SU-DHL-6 (cell line): ENCODE measurements around the gene RCAN1.

ENCODE experiments used
- H2AFZ ChIP-seq: fragments of 200-600 bp; sonication (generic); 2 replicates; pipeline ENCODE4 v1.6.1; 2014; ENCODE audit warnings: low read depth, mild to moderate bottlenecking, moderate library complexity, mixed read lengths, antibody characterized with exemption, low read length; ENCODE audit not compliant: severe bottlenecking
- H3F3A ChIP-seq: fragments of 200-600 bp; shearing (Covaris generic); 2 replicates; pipeline ENCODE4 v1.6.0; 2016; ENCODE audit warnings: antibody characterized with exemption, mild to moderate bottlenecking; ENCODE audit not compliant: insufficient read depth
- H3K27ac ChIP-seq: fragments of 200-600 bp; sonication (generic); 2 replicates; pipeline ENCODE4 v1.5.1; 2016; ENCODE audit warnings: low read depth, mild to moderate bottlenecking, low read length, moderate library complexity, mixed read lengths
- H3K27me3 ChIP-seq: fragments of 200-600 bp; sonication (generic), shearing (Covaris generic); 2 replicates; pipeline ENCODE4 v1.6.0; 2014; ENCODE audit warnings: mild to moderate bottlenecking, low read length
- H3K36me3 ChIP-seq: fragments of 200-600 bp; sonication (generic); 2 replicates; pipeline ENCODE4 v1.6.1; 2014; ENCODE audit warnings: mild to moderate bottlenecking, low read length, mixed read lengths
- H3K4me2 ChIP-seq: fragments of 300-600, 200-600 bp; shearing (Covaris generic), sonication (generic); 2 replicates; pipeline ENCODE4 v1.6.0; 2014; ENCODE audit warnings: low read length, low read depth, mild to moderate bottlenecking; ENCODE audit not compliant: poor library complexity, severe bottlenecking
- H3K4me3 ChIP-seq: fragments of 200-600 bp; sonication (generic); 2 replicates; pipeline ENCODE4 v1.5.1; 2014; ENCODE audit warnings: antibody characterized with exemption, low read length, mild to moderate bottlenecking, mixed read lengths; ENCODE audit not compliant: insufficient read depth, poor library complexity, severe bottlenecking
- H3K79me2 ChIP-seq: fragments of 200-600 bp; sonication (generic); 2 replicates; pipeline ENCODE4 v1.6.1; 2014; ENCODE audit warnings: mild to moderate bottlenecking, low read length, moderate library complexity; ENCODE audit not compliant: insufficient read depth
- H3K9ac ChIP-seq: fragments of 200-600 bp; sonication (generic); 2 replicates; pipeline ENCODE4 v1.7.0; 2014; ENCODE audit warnings: mild to moderate bottlenecking, low read length
- H3K9me2 ChIP-seq: fragments of 200-600 bp; sonication (generic); replicated peaks from 2 replicates; pipeline ENCODE4 v1.6.1; 2014; ENCODE audit warnings: low read length; ENCODE audit not compliant: insufficient read depth
- H3K9me3 ChIP-seq: fragments of 200-600 bp; sonication (generic); 2 replicates; pipeline ENCODE4 v1.6.1; 2014; ENCODE audit warnings: low read length, mixed read lengths; ENCODE audit not compliant: insufficient read depth
- H4K20me1 ChIP-seq: fragments of 200-600 bp; sonication (generic); 2 replicates; pipeline ENCODE4 v1.6.1; 2014; ENCODE audit warnings: low read depth, mild to moderate bottlenecking, antibody characterized with exemption, low read length, moderate library complexity, mixed read lengths
- EZH2phosphoT487 ChIP-seq: fragments of 200-600 bp; sonication (generic), shearing (Covaris generic); conservative IDR thresholded peaks from 2 replicates; pipeline ENCODE4 v1.6.1; 2018; ENCODE audit warnings: mild to moderate bottlenecking, antibody characterized with exemption, low read length, moderate library complexity, mixed read lengths
- TF ChIP-seq, protein P1 (sequence below): fragments of 200-600 bp; sonication (generic); IDR thresholded peaks from one replicate; pipeline ENCODE4 v1.5.1; 2017; ENCODE audit warnings: antibody characterized with exemption, mild to moderate bottlenecking, low read length, moderate library complexity; ENCODE audit not compliant: insufficient read depth, poor library complexity, severe bottlenecking

The RCAN1 gene

DNA sequence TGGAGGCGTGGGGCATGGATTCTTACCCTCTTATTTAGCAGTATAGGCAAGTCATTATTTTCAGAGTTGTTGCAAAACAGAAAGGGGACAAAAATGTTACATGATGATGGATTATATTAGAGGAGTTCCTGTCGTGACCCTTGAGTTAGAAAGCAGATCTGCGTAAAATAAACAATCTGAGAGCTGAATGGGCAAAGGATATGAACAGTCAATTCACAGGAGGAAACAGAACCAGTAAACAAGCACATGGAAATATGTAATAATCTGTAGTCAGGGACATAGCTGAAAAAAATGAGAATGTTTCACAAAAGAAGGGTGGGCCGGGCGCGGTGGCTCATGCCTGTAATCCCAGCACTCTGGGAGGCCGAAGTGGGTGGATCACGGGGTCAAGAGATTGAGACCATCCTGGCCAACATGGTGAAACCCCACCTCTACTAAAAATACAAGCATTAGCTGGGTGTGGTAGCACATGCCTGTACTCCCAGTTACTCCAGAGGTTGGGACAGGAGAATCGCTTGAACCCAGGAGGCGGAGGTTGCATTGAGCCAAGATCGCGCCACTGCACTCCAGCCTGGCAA lies 20.9 kb downstream of the RCAN1 start:
- Histone ChIP-seq H3K9ac (no peak overlapping the region), H3K9me3 (no peaks in the 10 kb centered on the region), H2AFZ (no peak overlapping the region), H3K4me3 (no peak overlapping the region), H3K9me2 (no peaks in the 10 kb centered on the region), H3K79me2 (no peaks in the 10 kb centered on the region), H3K4me2 (no peak overlapping the region), H3K27me3 (no peaks in the 10 kb centered on the region), H4K20me1 (peaks cover 4% of the 10 kb centered on the region; the same call in 1 of the 2 replicates), H3K27ac (no peak overlapping the region), H3F3A (no peaks in the 10 kb centered on the region), H3K36me3 (no peaks in the 10 kb centered on the region)
- no peak for TF ChIP-seq EZH2phosphoT487
- TF ChIP-seq, protein P1, sequence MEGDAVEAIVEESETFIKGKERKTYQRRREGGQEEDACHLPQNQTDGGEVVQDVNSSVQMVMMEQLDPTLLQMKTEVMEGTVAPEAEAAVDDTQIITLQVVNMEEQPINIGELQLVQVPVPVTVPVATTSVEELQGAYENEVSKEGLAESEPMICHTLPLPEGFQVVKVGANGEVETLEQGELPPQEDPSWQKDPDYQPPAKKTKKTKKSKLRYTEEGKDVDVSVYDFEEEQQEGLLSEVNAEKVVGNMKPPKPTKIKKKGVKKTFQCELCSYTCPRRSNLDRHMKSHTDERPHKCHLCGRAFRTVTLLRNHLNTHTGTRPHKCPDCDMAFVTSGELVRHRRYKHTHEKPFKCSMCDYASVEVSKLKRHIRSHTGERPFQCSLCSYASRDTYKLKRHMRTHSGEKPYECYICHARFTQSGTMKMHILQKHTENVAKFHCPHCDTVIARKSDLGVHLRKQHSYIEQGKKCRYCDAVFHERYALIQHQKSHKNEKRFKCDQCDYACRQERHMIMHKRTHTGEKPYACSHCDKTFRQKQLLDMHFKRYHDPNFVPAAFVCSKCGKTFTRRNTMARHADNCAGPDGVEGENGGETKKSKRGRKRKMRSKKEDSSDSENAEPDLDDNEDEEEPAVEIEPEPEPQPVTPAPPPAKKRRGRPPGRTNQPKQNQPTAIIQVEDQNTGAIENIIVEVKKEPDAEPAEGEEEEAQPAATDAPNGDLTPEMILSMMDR = no peak

DNA sequence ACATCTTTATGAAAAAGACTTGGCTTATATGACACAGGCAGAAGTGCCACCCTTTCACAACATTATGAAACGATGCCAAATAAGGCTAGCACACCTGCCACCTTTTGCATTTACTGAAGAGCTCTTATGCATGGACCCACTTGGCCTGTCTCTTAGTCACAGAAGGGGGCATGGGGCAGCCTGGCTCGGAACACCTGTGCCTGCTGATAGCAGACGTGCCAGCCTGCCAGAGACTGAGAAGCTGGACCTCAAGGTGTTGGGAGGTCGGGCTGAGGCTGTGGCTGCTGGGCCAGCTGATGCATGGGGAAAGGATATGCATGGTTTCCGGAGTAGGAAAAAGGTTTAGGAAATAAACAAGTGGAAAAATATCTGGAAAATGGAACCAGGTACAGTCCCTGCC lies 21.5 kb downstream of the RCAN1 start:
- Histone ChIP-seq H3K79me2 (no peaks in the 10 kb centered on the region), H3K4me3 (no peak overlapping the region), H3K4me2 (no peak overlapping the region), H2AFZ (no peak overlapping the region), H3K9me3 (no peaks in the 10 kb centered on the region), H4K20me1 (peaks cover 4% of the 10 kb centered on the region; the same call in 1 of the 2 replicates), H3K27me3 (no peaks in the 10 kb centered on the region), H3K36me3 (no peaks in the 10 kb centered on the region), H3K27ac (no peak overlapping the region), H3K9me2 (no peaks in the 10 kb centered on the region), H3F3A (no peaks in the 10 kb centered on the region), H3K9ac (no peak overlapping the region)
- TF ChIP-seq, protein P1 = no peak
- TF ChIP-seq EZH2phosphoT487 = no peak

DNA sequence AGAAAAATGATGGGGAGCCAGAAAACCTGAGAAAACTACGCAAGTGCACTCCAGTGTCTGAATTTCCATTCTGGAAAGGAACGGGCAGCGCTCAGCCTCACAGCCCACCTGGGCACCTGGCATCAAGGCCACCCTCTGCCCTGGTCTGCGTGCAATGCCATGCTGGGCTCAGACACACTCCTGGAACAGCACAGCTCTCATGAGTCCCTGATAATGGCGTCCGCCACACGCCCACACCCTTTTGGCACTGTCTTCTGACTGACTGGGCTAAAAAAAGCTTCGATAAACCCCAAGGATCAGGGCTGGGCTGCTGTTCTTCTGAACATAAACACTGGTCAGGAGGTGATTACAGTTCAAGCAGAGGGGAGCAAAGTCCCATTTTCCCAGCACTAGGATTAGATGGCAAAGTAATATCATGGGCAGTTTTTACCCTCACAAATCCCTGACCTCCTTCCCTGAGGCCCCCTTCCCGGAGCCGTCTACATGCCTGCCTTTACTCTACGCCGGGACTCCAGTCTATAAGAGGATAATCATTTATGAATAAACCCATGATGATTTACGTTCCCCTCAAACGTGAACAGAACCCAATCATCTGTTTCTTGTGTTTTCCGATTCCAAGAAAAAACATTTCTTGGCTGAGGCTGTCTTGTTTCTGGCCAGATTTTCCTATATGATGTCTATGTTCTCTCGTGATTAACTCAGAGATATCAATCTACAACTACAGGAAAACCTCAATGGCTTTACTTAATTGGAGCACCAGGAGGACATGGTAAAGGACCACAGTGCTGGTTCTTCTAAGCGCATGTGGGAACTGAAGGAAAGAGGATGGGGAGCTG lies 22.6 kb downstream of the RCAN1 start:
- H3K9me3 ChIP-seq = no peaks in the 10 kb centered on the region; the same call in 1 of the 2 replicates
- H3K27ac ChIP-seq = no peak overlapping the region
- no peaks in the 10 kb centered on the region for H3K36me3 ChIP-seq
- no peak for TF ChIP-seq EZH2phosphoT487
- TF ChIP-seq, protein P1 = no peak
- no peak overlapping the region for H3K9ac ChIP-seq
- no peak overlapping the region for H2AFZ ChIP-seq
- H3K4me3 ChIP-seq = no peak overlapping the region
- H3K9me2 ChIP-seq = no peaks in the 10 kb centered on the region
- H3F3A ChIP-seq = no peaks in the 10 kb centered on the region
- no peaks in the 10 kb centered on the region for H3K79me2 ChIP-seq
- no peaks in the 10 kb centered on the region for H3K27me3 ChIP-seq
- no peak overlapping the region for H3K4me2 ChIP-seq
- H4K20me1 ChIP-seq = no peaks in the 10 kb centered on the region; the same call in 1 of the 2 replicates
